ENCODE data around the gene CNPY1.

The CNPY1 gene

DNA sequence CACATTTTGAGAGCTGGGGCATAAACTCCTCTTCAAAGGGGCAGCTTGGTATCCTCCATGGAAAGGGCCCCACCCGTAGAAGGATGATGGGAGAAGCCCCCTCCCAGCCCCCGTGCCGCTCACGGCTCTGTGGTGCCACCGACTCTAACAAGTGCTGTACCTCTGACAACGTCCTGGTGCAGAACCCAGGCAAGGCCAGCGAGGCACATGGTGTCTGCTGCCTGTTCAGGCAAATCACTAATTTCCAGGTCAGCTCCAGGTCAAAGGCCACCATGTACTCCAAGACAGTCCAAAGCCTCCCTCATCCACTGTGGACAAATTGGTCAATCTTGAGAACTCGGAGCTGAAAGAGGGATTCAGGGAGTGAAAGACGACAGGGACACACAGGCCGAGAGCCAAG, 11.4 kb upstream of the CNPY1 start:
- DNase-seq: no peak

- DNase-seq: no peak
Observed at GRCh38 chr7:155556763-155557162, 10.4 kb upstream of the CNPY1 start.

DNA sequence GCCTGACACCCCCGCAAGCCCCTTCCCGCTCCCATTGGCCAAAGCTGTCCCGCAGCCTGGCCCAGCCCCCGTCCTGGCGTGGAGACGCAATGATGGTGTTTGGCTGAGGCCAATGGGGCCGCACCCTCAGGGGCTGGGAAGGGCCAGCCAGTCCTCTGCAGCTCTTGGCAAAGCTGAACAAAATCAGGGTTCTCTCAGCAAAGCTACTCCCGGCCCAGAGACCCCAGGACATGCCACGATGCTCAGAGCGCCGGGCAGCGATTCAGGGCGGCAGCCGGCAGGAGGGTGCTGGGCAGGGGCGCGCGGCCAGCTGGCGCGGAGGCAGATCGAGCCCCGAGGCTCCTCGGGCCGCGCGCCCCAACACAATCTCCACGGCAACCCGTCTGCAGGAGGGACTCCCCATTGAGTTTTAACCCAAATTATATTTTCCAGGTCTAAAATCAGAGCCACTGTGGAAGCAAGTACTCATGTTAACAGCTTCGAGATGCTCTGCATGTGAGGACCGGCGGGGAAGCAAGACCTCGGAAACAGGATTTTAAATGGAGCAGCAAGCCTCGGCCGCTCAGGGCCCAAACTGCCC, 8.8 kb upstream of the CNPY1 start:
- DNase-seq: no peak

GRCh38 chr7:155553871-155554270, 7.5 kb upstream of the CNPY1 start:
- DNase-seq: no peak

DNA sequence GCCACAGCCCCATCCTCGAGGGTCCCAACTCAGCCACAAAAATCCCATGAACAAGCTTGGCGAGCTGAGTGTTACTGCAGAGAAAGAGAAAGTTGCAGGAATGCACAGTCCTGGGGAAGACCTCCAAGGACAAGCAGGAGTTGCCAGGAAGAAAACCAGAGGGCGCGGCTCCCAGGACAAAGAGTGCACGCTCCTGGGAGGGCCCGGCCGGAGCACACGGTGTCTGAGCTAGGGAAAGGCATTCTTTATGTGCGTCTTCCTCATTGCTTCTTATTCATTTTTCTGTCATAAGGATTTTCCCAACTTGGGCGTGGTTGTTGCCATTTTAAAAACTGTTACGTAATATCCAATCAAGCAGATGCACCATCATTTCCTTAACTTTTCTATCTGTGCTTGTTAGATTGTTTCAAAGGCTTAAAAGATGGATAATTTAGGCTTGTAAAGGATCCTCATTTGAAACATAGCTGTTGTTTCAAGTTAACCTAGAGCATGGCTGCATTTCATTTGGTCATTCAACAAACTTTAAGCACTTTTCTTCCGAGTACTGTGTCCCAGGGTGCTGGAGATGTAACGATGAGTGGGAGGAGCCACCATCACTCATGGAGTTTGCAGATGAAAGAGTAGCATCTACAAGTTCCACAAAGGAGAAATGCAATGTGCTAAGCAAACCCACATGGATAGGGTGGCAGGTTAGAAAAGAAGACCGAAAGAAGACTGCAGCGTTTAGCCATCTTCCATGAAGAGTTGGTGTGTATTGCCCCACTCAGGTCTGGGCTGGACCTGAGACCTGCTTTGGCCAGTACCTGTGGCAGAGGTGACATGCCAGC, 5.6 kb upstream of the CNPY1 start:
- peak; percentile 11 for DNase-seq

GRCh38 chr7:155550916-155551315, 4.6 kb upstream of the CNPY1 start:
- no peak for DNase-seq

- DNase-seq: no peak
Observed at GRCh38 chr7:155549226-155549625, 2.9 kb upstream of the CNPY1 start.

DNA sequence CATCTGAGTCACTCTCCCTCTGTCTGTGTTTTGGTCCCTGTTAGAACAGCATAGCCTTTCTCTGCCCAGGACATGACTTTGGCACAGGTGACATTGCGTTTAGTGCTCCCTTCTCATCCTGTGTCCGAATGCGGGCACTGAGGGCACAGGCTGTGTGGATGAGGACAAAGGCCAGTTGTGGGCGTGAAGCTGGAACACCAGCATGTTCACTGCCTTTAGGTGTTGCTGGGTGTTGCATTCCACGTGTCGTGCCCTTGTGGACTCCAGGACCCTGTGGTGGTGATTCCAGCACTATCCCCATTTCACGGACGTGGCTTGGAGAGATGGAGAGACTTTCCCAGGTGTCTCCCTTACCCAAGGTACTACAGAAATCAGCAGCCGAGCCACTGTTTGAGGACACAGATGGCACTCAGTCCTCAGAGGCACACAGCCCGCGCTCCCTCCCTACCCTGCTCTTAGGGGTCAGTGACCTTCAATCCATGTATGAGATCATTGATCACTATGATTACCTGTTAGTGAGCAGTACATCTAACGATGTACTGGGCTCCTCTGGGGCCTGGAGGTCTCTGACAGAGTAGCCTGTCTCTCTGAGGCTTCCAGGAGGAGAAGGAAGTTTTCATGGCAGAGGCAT, 917 bp upstream of the CNPY1 start:
- DNase-seq: no peak

- DNase-seq: no peak
Observed at GRCh38 chr7:155545348-155545747, 1.0 kb downstream of the CNPY1 start.

DNA sequence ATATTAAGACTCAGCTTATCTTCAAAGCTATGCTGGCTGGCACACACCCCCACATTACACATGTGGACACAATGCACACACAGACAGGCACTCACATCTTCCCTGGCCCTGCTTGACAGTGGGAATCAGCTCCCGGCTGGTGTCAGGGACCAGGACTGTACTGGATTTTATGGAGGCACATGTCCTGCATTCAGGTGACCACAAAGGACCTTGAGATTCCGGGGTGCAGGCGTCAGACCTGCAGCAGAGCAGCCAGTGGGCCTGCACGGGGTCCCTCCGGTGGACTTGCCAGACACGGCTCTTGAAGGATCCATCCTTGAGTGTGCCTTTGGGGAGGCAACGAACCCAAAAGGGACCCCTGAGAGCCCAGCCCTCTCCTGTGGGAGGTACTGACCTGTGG, 1.9 kb downstream of the CNPY1 start:
- DNase-seq: no peak

GRCh38 chr7:155543926-155544325, 2.4 kb downstream of the CNPY1 start:
- DNase-seq: no peak

GRCh38 chr7:155543011-155543876, 3.1 kb downstream of the CNPY1 start:
- no peak for DNase-seq

DNA sequence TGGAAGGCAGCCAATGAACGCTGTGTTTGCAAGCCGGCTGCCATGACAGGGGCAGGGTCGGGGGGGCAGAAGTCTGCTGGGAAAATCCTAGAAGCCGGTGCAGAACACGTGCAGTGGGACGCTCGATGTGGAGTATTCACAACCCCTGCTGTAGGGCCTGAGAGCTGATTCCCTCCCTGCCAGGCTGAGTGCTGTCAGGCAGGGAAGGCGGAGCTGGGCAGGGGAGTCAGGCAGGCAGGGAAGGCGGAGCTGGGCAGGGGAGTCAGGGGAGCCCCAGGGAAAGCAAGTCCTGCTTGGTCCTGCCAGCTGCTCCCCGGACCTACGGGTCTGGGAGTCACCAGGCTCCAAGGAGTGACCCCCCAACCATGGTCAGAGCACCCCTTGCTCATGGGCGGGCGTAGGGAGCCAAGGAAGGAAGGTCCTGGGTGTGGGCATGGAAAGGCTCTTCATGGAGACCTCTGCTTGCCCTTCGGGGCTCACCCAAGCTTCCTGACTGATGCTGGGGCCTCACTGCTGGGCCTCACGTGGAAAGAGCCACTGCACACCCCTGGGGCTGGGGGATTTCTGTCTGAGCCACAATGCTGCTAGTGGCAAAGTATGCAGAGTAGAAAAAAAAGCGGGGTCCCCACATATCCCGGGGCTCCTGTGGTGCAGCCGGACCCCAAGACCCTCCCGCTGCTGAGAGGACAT, 4.2 kb downstream of the CNPY1 start:
- DNase-seq: no peak

GRCh38 chr7:155540553-155540952, 5.8 kb downstream of the CNPY1 start:
- DNase-seq: no peak

DNA sequence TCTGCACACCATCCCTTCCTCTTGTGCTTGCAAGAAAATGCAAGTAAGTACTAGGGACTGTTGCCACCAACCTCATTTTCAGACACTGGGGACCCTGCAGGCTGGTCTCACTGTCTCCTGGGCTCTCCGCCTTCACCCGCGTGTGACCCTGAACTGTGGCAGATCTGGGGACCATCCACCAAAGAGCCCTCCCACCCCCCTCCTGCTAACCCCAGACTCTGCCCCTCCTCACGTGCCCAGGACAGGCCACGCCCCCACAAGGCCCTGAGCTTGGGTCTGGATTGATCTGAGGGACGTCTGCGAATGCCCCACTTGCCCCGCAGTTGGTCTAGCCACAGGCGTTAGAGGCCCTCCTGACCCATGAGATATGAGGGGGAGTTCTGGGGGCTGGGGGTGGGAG, 8.1 kb downstream of the CNPY1 start:
- DNase-seq: no peak

- DNase-seq: no peak
Observed at GRCh38 chr7:155536451-155536850, 9.9 kb downstream of the CNPY1 start.

GRCh38 chr7:155534691-155535090, 11.7 kb downstream of the CNPY1 start:
- no peak for DNase-seq

DNA sequence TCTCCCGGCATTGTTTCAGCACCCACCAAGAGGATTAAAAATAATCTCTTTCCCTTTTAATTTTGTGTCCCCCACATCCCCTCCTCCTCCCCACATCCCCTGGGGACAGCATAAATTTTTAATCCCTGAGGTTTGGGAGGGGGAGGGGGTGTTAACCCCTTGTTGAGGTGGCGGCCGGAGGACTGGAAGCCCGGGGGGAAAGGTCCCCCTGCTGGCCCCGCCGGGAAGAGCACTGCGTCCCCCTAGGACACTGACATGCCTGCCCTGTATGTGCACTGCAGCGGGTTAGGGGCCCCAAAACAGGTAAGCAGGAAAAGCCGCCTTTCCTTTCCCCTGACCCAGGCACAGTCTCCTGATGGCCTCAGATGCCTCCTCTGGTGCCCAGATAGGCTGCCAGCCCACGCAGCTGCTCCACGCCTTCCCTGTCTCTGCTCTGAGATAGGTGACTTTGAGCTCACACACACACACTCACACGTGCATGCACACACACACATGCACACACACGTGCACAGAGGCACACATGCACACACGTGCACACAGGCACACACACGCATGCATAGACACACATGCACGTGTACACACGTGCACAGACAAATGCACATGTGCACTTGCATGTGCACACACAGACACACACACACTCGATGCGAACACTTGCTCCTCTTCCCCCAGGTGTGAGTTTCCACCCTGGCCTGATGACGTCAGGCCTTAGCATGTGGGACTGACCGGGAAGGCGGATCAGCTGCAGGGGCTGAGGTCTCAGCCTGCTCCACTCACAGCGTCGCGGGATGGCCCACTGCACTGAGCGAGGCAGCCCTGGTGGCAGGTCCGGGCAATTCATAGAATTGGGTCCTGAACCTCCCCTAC, 12.3 kb downstream of the CNPY1 start:
- peak; percentile 39 for DNase-seq

DNA sequence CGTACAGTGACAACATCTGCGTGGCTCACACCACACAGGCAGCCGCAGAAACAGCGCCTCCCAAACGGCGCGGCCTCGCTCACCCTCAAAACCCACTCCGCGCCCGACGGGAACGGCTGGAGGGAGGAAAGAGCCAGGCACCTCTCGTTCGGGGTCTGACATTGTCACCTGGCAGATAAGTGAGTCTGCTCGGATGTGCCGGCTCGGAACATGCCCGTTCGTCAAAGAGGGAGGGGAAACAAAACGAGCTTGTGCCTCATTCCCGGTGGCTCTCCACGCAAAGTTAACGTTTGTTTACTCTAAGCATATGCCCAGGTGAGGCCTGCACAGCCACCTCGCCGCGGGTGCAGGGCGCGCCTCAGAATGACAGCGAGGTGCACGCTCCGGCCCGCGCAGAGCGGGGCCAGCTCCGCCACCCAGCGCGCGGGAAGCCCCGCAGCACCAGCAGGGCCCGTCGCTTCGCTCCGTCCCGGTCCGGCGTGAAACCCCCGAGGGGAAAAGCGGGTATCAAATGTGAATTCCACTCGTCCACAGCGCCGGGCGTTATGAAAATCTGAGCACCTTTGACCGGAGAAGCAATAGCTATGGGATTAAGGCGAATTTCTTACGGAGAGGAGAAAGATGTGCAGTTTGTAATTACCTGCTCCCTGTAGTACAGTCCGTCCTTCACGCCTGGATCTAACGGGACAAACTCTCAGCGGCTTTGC, 13.1 kb downstream of the CNPY1 start:
- no peak for DNase-seq

DNA sequence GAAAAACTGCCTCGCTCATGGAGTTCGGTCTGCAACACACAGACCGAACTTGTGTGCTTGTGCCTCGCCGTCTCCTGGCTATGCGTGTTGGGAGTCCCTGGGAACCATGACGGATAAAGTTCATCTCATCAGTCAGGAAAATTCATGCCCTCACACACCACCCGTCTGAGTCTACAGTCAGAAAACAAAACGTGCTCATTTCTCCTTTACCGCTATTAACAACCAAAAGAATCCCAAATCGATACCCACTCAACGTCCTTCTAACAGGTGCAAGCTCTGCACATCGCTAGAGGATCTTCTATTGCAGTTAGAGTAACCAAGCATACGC, 13.6 kb downstream of the CNPY1 start:
- DNase-seq: no peak

DNA sequence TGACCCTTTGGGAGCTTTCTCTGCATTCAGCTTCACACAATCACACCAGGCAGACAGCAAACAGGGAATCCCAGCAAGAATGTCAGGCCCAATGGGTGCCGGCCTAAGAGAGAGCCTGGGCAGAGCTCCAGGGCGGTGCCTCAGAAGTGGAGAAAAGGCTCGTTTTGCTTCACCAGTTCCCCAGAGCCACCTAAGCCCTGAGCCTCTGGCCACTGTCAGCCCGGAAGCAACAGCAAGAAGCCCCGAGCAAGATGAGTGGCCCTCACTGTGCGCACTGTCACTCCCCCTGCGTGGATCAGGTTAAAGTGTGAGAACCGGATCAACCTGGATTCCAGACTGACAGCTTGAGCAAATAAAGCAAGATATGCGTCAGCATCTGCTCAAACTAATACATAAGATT, 14.7 kb downstream of the CNPY1 start:
- DNase-seq: no peak

Measured in suppressor macrophage treated with lipopolysaccharide for 4 hours (primary cell).